Measurements from ENCODE around the gene PDZD4.

- TF ChIP-seq POLR2A (IDR thresholded peaks at IDR 0.05) (no peak), CTCF (IDR thresholded peaks at IDR 0.05) (no peak)
Measured at GRCh38 chrX:153773741-153774575, 56.4 kb downstream of the PDZD4 start.

All from lower leg skin (tissue), 3 donors.